HG02870 (cell line): Measurements from ENCODE around the gene MMP8.

Experiments used
- ATAC-seq: cut with Tn5 transposase; IDR thresholded peaks from one replicate; pipeline ENCODE4 v1.9.1; 2021; ENCODE audit warnings: mild to moderate bottlenecking, moderate library complexity; ENCODE audit not compliant: unreplicated experiment

The MMP8 gene

GRCh38 chr11:102662607-102663006, 62.1 kb downstream of the MMP8 start:
- ATAC-seq = no peak
